H1 (cell line): ENCODE measurements around the gene VEPH1. TPM values are rescaled to one million over a fixed set of nuclear protein-coding genes. Genes with fewer than 3 reads are reported as not detected.

Source experiments
- CTCF ChIA-PET: fragments of 300-600 bp; sonication (Branson Sonifier 250); formaldehyde crosslinking; loops from one replicate; lab custom pipeline; 2021; ENCODE audit not compliant: partially characterized antibody; lab: Charles Lee
- POLR2A ChIA-PET: fragments of 300-600 bp; sonication (Branson Sonifier 250); formaldehyde crosslinking; loops from one replicate; lab custom pipeline; 2021; ENCODE audit warnings: inconsistent platforms; ENCODE audit not compliant: partially characterized antibody; lab: Charles Lee
- DNase-seq, 2 experiments: peaks; one replicate each; pipeline versions ENCODE4 v3.0.0 to v3.0.0-alpha.2; 2010 to 2022; ENCODE audit warnings: low spot score in 2 of 2, low read depth in 1 of 2, mixed read lengths in 1 of 2
- FAIRE-seq: peaks from 2 replicates; lab custom pipeline; 2011; peaks lifted over from hg19 to GRCh38; lab: Jason Lieb, UNC
- H2AFZ ChIP-seq: 2 replicates; pipeline ENCODE4 v1.8.1; 2012; ENCODE audit warnings: low read length, inconsistent platforms
- H2AK5ac ChIP-seq: 2 replicates; pipeline ENCODE4 v1.6.1; 2013; ENCODE audit warnings: low read depth, low read length
- H2BK120ac ChIP-seq: replicated peaks from 2 replicates; pipeline ENCODE3; 2013; ENCODE audit warnings: low read depth, low read length, inconsistent platforms
- H2BK12ac ChIP-seq: 2 replicates; pipeline ENCODE4 v1.6.1; 2013; ENCODE audit warnings: low read depth, low read length
- H2BK15ac ChIP-seq: 2 replicates; pipeline ENCODE4 v1.6.1; 2013; ENCODE audit warnings: low read length
- H2BK20ac ChIP-seq: 2 replicates; pipeline ENCODE4 v1.6.1; 2013; ENCODE audit warnings: low read length
- H2BK5ac ChIP-seq: 2 replicates; pipeline ENCODE4 v1.6.1; 2013; ENCODE audit warnings: low read depth, low read length
- H3K14ac ChIP-seq: 2 replicates; pipeline ENCODE4 v1.6.1; 2013; ENCODE audit warnings: inconsistent platforms; ENCODE audit not compliant: insufficient read length
- H3K18ac ChIP-seq: 2 replicates; pipeline ENCODE4 v1.6.1; 2013; ENCODE audit warnings: low read length; ENCODE audit errors: extremely low read depth
- H3K23ac ChIP-seq: 2 replicates; pipeline ENCODE4 v1.6.1; 2013; ENCODE audit warnings: inconsistent platforms; ENCODE audit not compliant: insufficient read length
- H3K23me2 ChIP-seq: 2 replicates; pipeline ENCODE4 v1.6.1; 2013; ENCODE audit warnings: low read depth, low read length
- H3K27ac ChIP-seq: 2 replicates; pipeline ENCODE4 v1.6.1; 2011; ENCODE audit warnings: low read depth, low read length, inconsistent platforms
- H3K27me3 ChIP-seq, 4 experiments: replicated peaks in 1 of 4; 1 replicate in 1 of 4; 2 replicates in 3 of 4; pipeline versions ENCODE4 v1.6.1 to v1.8.1; 2011 to 2013; ENCODE audit warnings: low read length in 3 of 4, mild to moderate bottlenecking in 3 of 4, inconsistent platforms in 2 of 4, mixed read lengths in 2 of 4, moderate library complexity in 1 of 4; ENCODE audit not compliant: control insufficient read depth in 3 of 4, insufficient read depth in 3 of 4; ENCODE audit errors: extremely low read depth in 1 of 4
- H3K36me3 ChIP-seq, 4 experiments: 2 replicates each; pipeline versions ENCODE4 v1.6.1 to v1.8.1; 2011 to 2013; ENCODE audit warnings: mild to moderate bottlenecking in 4 of 4, low read length in 3 of 4, moderate library complexity in 2 of 4, control low read depth in 1 of 4, inconsistent platforms in 1 of 4; ENCODE audit not compliant: insufficient read depth in 4 of 4, control insufficient read depth in 2 of 4
- H3K4ac ChIP-seq: replicated peaks from 2 replicates; pipeline ENCODE3; 2013; ENCODE audit warnings: low read length, low read depth, mixed read lengths, inconsistent platforms; ENCODE audit not compliant: insufficient read length
- H3K4me1 ChIP-seq, 4 experiments: replicated peaks in 1 of 4; 1 replicate in 1 of 4; 2 replicates in 3 of 4; pipeline versions ENCODE4 v1.6.1 to v1.8.1; 2011 to 2013; ENCODE audit warnings: low read length in 3 of 4, inconsistent platforms in 2 of 4, mixed read lengths in 1 of 4; ENCODE audit not compliant: insufficient read depth in 4 of 4, control insufficient read depth in 3 of 4
- H3K4me2 ChIP-seq, 2 experiments: 2 replicates each; pipeline versions ENCODE4 v1.6.1 to v1.8.1; 2011 to 2013; ENCODE audit warnings: low read depth in 2 of 2, low read length in 2 of 2, control low read depth in 1 of 2, inconsistent platforms in 1 of 2, mild to moderate bottlenecking in 1 of 2; ENCODE audit not compliant: insufficient read depth in 1 of 2
- H3K4me3 ChIP-seq, 4 experiments: fragments of 200-600, 300-600 bp in 1 of 4; sonication (generic), shearing (Covaris generic), sonication (Bioruptor Twin) in 1 of 4; 2 replicates each; pipeline versions ENCODE4 v1.5.1 to v1.8.1; 2011 to 2016; ENCODE audit warnings: low read length in 4 of 4, low read depth in 3 of 4, control low read depth in 2 of 4, inconsistent platforms in 2 of 4, mild to moderate bottlenecking in 2 of 4, mixed read lengths in 1 of 4, moderate library complexity in 1 of 4; ENCODE audit not compliant: insufficient read depth in 2 of 4; ENCODE audit errors: extremely low read depth in 1 of 4
- H3K56ac ChIP-seq: replicated peaks from 2 replicates; pipeline ENCODE3; 2013; ENCODE audit warnings: low read depth, mild to moderate bottlenecking, mixed read lengths, low read length, inconsistent platforms; ENCODE audit not compliant: insufficient read length
- H3K79me1 ChIP-seq: 2 replicates; pipeline ENCODE4 v1.6.1; 2013; ENCODE audit warnings: low read depth, low read length, control low read depth
- H3K79me2 ChIP-seq, 2 experiments: 2 replicates each; pipeline versions ENCODE4 v1.6.1 to v1.8.1; 2012 to 2013; ENCODE audit warnings: low read length in 2 of 2, mild to moderate bottlenecking in 2 of 2, inconsistent platforms in 1 of 2; ENCODE audit not compliant: insufficient read depth in 2 of 2, control insufficient read depth in 1 of 2
- H3K9ac ChIP-seq, 4 experiments: replicated peaks in 1 of 4; 1 replicate in 1 of 4; 2 replicates in 3 of 4; pipeline versions ENCODE4 v1.6.1 to v1.8.1; 2011 to 2013; ENCODE audit warnings: low read depth in 3 of 4, low read length in 3 of 4, control low read depth in 2 of 4, mild to moderate bottlenecking in 2 of 4, moderate library complexity in 2 of 4, inconsistent platforms in 1 of 4; ENCODE audit errors: extremely low read depth in 1 of 4
- H3K9me3 ChIP-seq, 2 experiments: 2 replicates each; pipeline versions ENCODE4 v1.6.1 to v1.8.1; 2012 to 2013; ENCODE audit warnings: mild to moderate bottlenecking in 2 of 2, moderate library complexity in 2 of 2, control low read depth in 1 of 2, inconsistent platforms in 1 of 2, low read depth in 1 of 2, low read length in 1 of 2, mixed read lengths in 1 of 2; ENCODE audit not compliant: insufficient read depth in 2 of 2
- H4K20me1 ChIP-seq, 2 experiments: replicated peaks in 1 of 2; 2 replicates each; pipeline versions ENCODE3 to v1.8.1; 2011 to 2013; ENCODE audit warnings: inconsistent platforms in 2 of 2, low read length in 2 of 2, mild to moderate bottlenecking in 1 of 2; ENCODE audit not compliant: insufficient read depth in 2 of 2, control insufficient read depth in 1 of 2
- H4K5ac ChIP-seq: 2 replicates; pipeline ENCODE4 v1.6.1; 2013; ENCODE audit warnings: low read length, low read depth, mixed read lengths, inconsistent platforms; ENCODE audit not compliant: insufficient read length
- H4K8ac ChIP-seq: 2 replicates; pipeline ENCODE4 v1.8.0; 2013; ENCODE audit warnings: mild to moderate bottlenecking, moderate library complexity, low read length, inconsistent platforms; ENCODE audit not compliant: insufficient read depth; ENCODE audit errors: extremely low read depth
- H4K91ac ChIP-seq: replicated peaks from 2 replicates; pipeline ENCODE3; 2013; ENCODE audit warnings: low read length, mixed read lengths, inconsistent platforms; ENCODE audit not compliant: insufficient read length
- JUN ChIP-seq: IDR thresholded peaks from 2 replicates; pipeline ENCODE4 v1.6.1; 2011; ENCODE audit warnings: low read depth, mild to moderate bottlenecking, improper control_type of control experiment, low read length
- WGBS, 2 experiments: shearing (Covaris generic) in 1 of 2; methylation state at CpG; one replicate each; pipeline versions ENCODE4 v1.1.6 to v1.1.7; 2013 to 2015; ENCODE audit warnings: low lambda C conversion rate in 2 of 2, mixed read lengths in 2 of 2, inconsistent platforms in 1 of 2, low coverage in 1 of 2, missing lambda C conversion rate in 1 of 2; ENCODE audit not compliant: insufficient replicate concordance in 2 of 2, insufficient coverage in 1 of 2, insufficient read length in 1 of 2; ENCODE audit errors: extremely low coverage in 1 of 2, missing lambda C conversion rate in 1 of 2; 5-methylcytosine and 5-hydroxymethylcytosine counted together
- polyA plus RNA-seq, 7 experiments: library from polyadenylated mRNA; depleted of rRNA in 3 of 7; stranded (reverse) in 5 of 7; unstranded in 2 of 7; fragments of >200 nt in 5 of 7; fragments of 200-250 nt in 2 of 7; gene quantifications; 1 replicate in 5 of 7; 2 replicates in 1 of 7; 4 replicates in 1 of 7; pipeline versions ENCODE4 v1.2.1 to v1.2.3, GENCODE V29; 2011 to 2013; ENCODE audit warnings: missing spikeins in 2 of 7, mixed read lengths in 2 of 7
- total RNA-seq: library from RNA; stranded (reverse); fragmentation: NEBNext Ultra II Directional; extraction: Animal tissue kit (Norgen Biotek cat#: 25700); gene quantifications from 2 replicates; pipeline ENCODE4 v1.2.1, GENCODE V29; 2021

VEPH1 gene
- total and polyA plus RNA-seq, 2 of the 8 experiments (the other 6 are each of a cell fraction or from before 2014, with no cell fraction given): 12.0 to 18.3 TPM

DNA sequence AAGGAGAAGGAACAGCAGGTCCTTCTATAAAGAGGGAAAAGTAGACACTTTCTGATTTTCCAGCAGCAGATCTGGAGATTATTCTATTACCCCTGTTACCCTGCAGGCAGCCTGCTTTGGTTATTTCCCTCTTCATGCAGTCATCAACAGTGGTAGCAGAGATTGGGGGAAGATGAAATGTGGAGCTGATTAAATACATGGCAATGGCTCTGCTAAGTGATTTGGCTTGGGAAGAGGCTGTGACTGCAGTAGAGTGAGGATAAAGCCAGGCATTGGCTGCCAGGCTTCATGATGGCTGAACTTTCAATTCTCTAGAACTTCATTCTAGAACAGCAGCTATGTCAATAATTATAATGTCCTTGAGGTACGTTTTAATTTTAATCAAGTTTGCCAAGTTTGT lies 37.5 kb downstream of the VEPH1 start:
- H3K4me2 ChIP-seq: no peak overlapping the region
- DNase-seq: no peak
- no peaks in the 10 kb centered on the region for H3K79me2 ChIP-seq
- no peak overlapping the region for H3K9ac ChIP-seq
- no peak overlapping the region for H2BK5ac ChIP-seq
- no peaks in the 10 kb centered on the region for H3K79me1 ChIP-seq
- H2BK120ac ChIP-seq: no peak overlapping the region
- no peak overlapping the region for H3K4ac ChIP-seq
- H2BK20ac ChIP-seq: no peak overlapping the region
- H3K27ac ChIP-seq: no peak overlapping the region
- no peak overlapping the region for H4K5ac ChIP-seq
- no peaks in the 10 kb centered on the region for H3K27me3 ChIP-seq
- no peak overlapping the region for H3K18ac ChIP-seq
- H2AK5ac ChIP-seq: no peak overlapping the region
- H3K4me3 ChIP-seq: no peak overlapping the region
- H4K20me1 ChIP-seq: no peaks in the 10 kb centered on the region
- WGBS, 2 experiments: 84% methylated on average over 1 of the region's 1 CpG; no CpG with 5 or more reads in 1 of the 2 experiments
- no peak overlapping the region for H2BK12ac ChIP-seq
- no peak overlapping the region for H3K14ac ChIP-seq
- no peak overlapping the region for H2AFZ ChIP-seq
- H3K36me3 ChIP-seq: no peaks in the 10 kb centered on the region
- H4K8ac ChIP-seq: no peak overlapping the region
- H3K23ac ChIP-seq: no peak overlapping the region
- H3K4me1 ChIP-seq: no peaks in the 10 kb centered on the region
- CTCF ChIA-PET: interaction anchor here (1.0 to 5.1 kb wide), 5 partner anchors 10 to 141 kb away, joined by 3 to 13 read pairs (median 3); no protein-coding TSS in a partner anchor
- H3K9me3 ChIP-seq: no peaks in the 10 kb centered on the region
- H4K91ac ChIP-seq: no peak overlapping the region
- POLR2A ChIA-PET: no interaction called here
- H2BK15ac ChIP-seq: no peak overlapping the region
- no peaks in the 10 kb centered on the region; the same call in 1 of the 2 replicates for H3K23me2 ChIP-seq
- no peak overlapping the region for H3K56ac ChIP-seq
- no peak for FAIRE-seq
- no peak for TF ChIP-seq JUN
